ENCODE results near the gene PCDHGA1. TPM values are rescaled to one million over a fixed set of nuclear protein-coding genes. Genes with fewer than 3 reads are reported as not detected.
A peak's percentile ranks its signal among the peaks of the same experiment; 100 is the strongest.

The PCDHGA1 gene
- total RNA-seq, 1 experiment from 2014 or later = 0.35 TPM

GRCh38 chr5:141522301-141522700, 192.0 kb downstream of the PCDHGA1 start:
- CTCF ChIA-PET = interaction anchor here (0.7 to 15.4 kb wide), 19 partner anchors 10 to 330 kb away, joined by 3 to 191 read pairs (median 13); partner anchors contain the start of genes PCDHB10, PCDHB11, PCDHB14 and PCDHGA7
- TF ChIP-seq CTCF (IDR thresholded peaks at IDR 0.05; ENCODE audit: unreplicated experiment) = no peak
- no peak for DNase-seq (ENCODE audit: unreplicated experiment)
- Mint-ChIP-seq H3K36me3 (ENCODE audit: insufficient read depth, unreplicated experiment) (peaks cover 83% of the 10 kb centered on the region), H3K4me3 (ENCODE audit: unreplicated experiment) (peak overlapping the region; percentile 30), H3K27me3 (ENCODE audit: insufficient read depth, unreplicated experiment) (no peaks in the 10 kb centered on the region), H3K9me3 (ENCODE audit: unreplicated experiment) (no peaks in the 10 kb centered on the region), H3K4me1 (ENCODE audit: insufficient read depth, unreplicated experiment) (peaks cover 47% of the 10 kb centered on the region), H3K27ac (ENCODE audit: low read depth, unreplicated experiment) (peak overlapping the region; percentile 82)
- POLR2A ChIA-PET = interaction anchor here (0.7 to 13.3 kb wide), 12 partner anchors 8 to 357 kb away, joined by 3 to 167 read pairs (median 4); partner anchors contain the start of genes PCDHB14, PCDHGB7, PCDHGC3 and TAF7
- intact Hi-C loops (cut with micrococcal nuclease) = loop anchor here (5.0 kb wide), 1 partner anchor 480 kb away; no protein-coding TSS in a partner anchor
- no TSS peak for BruUV-seq (replicated peaks)

GRCh38 chr5:141523991-141524390, 193.7 kb downstream of the PCDHGA1 start:
- no peaks in the 10 kb centered on the region for H3K9me3 Mint-ChIP-seq (ENCODE audit: unreplicated experiment)
- POLR2A ChIA-PET = interaction anchor here (0.5 to 13.3 kb wide), 15 partner anchors 9 to 400 kb away, joined by 3 to 167 read pairs (median 3); partner anchors contain the start of genes DELE1, PCDHB14, PCDHGC3 and TAF7
- no TSS peak for BruUV-seq (replicated peaks)
- H3K4me1 Mint-ChIP-seq (ENCODE audit: insufficient read depth, unreplicated experiment) = peaks cover 51% of the 10 kb centered on the region
- H3K27ac Mint-ChIP-seq (ENCODE audit: low read depth, unreplicated experiment) = peak overlapping the region; percentile 60
- CTCF ChIA-PET = interaction anchor here (0.6 to 15.4 kb wide), 61 partner anchors 8 to 1125 kb away, joined by 3 to 191 read pairs (median 6); partner anchors contain the start of genes PCDHA4, PCDHB10, PCDHB11 and PCDHB14
- no peak overlapping the region for H3K4me3 Mint-ChIP-seq (ENCODE audit: unreplicated experiment)
- no peak for DNase-seq (ENCODE audit: unreplicated experiment)
- peaks cover 84% of the 10 kb centered on the region for H3K36me3 Mint-ChIP-seq (ENCODE audit: insufficient read depth, unreplicated experiment)
- no peak for TF ChIP-seq CTCF (IDR thresholded peaks at IDR 0.05; ENCODE audit: unreplicated experiment)
- no peaks in the 10 kb centered on the region for H3K27me3 Mint-ChIP-seq (ENCODE audit: insufficient read depth, unreplicated experiment)
- intact Hi-C loops (cut with micrococcal nuclease) = loop anchor here (1.0 to 5.0 kb wide), 9 partner anchors 33 to 482 kb away; partner anchors contain the start of genes PCDHB13, PCDHB14, PCDHGA10 and PCDHGA12

GRCh38 chr5:141524604-141525597, 194.6 kb downstream of the PCDHGA1 start:
- DNase-seq (ENCODE audit: unreplicated experiment) = peak; percentile 97
- peak; percentile 100 for TF ChIP-seq CTCF (IDR thresholded peaks at IDR 0.05; ENCODE audit: unreplicated experiment)
- peaks cover 80% of the 10 kb centered on the region for H3K36me3 Mint-ChIP-seq (ENCODE audit: insufficient read depth, unreplicated experiment)
- H3K4me1 Mint-ChIP-seq (ENCODE audit: insufficient read depth, unreplicated experiment) = peaks cover 45% of the 10 kb centered on the region
- H3K4me3 Mint-ChIP-seq (ENCODE audit: unreplicated experiment) = no peak overlapping the region
- POLR2A ChIA-PET = interaction anchor here (0.5 to 13.3 kb wide), 17 partner anchors 10 to 524 kb away, joined by 3 to 167 read pairs (median 3); partner anchors contain the start of genes DELE1, PCDHB14, PCDHGC3 and TAF7
- peak overlapping the region; percentile 60 for H3K27ac Mint-ChIP-seq (ENCODE audit: low read depth, unreplicated experiment)
- CTCF ChIA-PET = interaction anchor here (0.6 to 15.4 kb wide), 63 partner anchors 9 to 1124 kb away, joined by 3 to 191 read pairs (median 4); partner anchors contain the start of genes PCDHA4, PCDHB10, PCDHB11 and PCDHB14
- no peaks in the 10 kb centered on the region for H3K27me3 Mint-ChIP-seq (ENCODE audit: insufficient read depth, unreplicated experiment)
- no TSS peak for BruUV-seq (replicated peaks)
- intact Hi-C loops (cut with micrococcal nuclease) = loop anchor here (1.0 to 5.0 kb wide), 9 partner anchors 32 to 483 kb away; partner anchors contain the start of genes PCDHB13, PCDHB14, PCDHGA10 and PCDHGA12
- H3K9me3 Mint-ChIP-seq (ENCODE audit: unreplicated experiment) = no peaks in the 10 kb centered on the region

Data from MCF 10A (cell line).